HG03060 (cell line): Measurements from ENCODE around the gene LANCL2.

Source experiments
- ATAC-seq: cut with Tn5 transposase; IDR thresholded peaks from one replicate; pipeline ENCODE4 v1.9.1; 2021; ENCODE audit warnings: low read depth, moderate number of reproducible peaks; ENCODE audit not compliant: unreplicated experiment

LANCL2 gene

DNA sequence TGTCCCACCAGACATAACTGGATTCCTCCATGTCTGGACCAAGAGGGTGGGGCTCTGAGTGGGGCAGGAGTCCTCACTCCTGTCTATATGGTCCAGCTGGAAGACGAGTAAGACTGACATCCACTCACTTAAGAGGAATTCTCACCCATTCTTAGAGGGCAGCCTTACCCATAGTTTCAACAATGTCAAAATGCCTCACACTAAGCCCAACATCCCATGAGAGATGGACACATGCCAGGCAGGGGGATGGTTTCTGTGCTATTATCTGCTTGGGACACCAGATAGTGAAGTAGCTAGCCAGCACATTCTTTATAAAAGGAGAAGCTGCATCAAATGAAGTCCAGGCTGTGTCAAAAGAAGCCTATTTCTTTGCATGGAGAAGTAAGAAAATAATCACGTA, 4.7 kb upstream of the LANCL2 start:
- ATAC-seq = no peak

DNA sequence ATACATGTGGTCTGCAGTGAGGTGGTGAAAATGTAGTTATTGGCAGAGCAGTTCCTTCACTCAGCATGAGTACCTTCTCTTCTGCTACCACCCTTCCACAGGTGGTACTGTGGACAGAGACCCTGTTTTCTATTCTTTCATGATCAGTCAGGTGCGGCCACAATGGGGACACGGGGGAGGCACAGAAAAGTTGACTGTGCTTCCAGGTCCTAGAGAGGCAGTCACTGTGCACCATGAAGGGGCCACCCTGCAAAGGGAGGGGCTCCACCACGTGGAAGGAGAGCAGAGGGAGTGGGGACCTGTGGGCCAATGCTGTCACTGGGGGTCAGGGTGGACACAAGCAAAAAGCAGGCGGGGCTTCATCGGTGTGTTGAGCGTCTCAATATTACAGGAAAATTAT, 3.6 kb upstream of the LANCL2 start:
- no peak for ATAC-seq

DNA sequence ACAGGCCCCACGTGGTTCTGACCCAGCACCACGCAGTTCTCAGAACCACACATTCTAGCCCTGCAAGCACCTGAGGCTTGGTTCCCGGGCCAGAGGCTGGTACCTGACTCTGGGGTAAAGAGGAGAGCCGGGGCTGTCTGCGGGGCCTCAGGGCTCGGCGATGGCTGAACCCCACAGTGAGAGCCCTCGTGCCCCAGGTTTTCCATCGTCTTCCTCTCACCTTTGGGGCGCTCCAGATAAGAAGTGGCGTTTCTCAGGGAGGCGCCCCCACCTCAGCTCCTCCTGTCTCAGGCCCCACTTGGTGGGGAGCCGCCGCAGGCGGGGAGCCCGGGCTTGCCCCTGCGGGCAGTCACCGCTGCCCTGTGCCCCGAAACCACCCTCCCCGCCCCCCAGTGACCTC, 2.2 kb upstream of the LANCL2 start:
- no peak for ATAC-seq

DNA sequence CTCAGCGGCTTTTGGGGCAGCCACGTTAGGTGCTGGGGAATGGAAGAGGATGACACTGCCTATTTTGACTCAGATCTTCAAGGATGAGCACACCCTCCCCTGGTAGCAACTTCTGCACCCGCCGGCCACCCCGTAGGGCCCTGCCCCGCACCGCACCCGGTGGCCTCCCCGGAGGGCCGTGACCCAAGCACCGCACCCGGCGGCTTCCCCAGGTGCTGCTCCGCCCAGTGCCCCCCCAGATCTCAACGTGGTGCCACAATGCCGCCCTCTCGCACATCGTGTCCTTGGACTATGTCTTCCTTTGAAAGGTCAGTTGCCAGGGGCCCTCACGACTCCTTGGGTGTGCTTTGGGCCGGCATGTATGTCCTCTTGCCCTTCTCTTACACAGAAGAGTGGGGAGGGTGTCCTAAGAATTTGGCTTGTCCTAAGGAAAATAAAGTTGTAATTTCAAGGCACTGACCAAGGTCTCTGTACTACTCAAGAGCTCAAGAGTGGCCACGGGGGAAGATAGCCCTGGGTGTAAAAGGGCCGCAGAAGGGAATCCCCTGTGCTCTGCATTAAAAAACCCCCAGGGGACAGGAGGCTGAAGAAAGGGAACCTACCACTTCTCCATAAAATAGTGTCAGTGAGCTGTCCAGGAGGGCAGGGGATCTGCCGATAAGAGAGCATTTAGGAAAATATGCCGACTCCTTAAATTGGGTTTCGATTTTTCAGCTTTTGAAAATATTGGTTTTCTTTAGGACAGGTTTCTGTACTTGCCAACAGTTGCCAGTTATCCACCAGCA, 1.6 kb upstream of the LANCL2 start:
- ATAC-seq = no peak

DNA sequence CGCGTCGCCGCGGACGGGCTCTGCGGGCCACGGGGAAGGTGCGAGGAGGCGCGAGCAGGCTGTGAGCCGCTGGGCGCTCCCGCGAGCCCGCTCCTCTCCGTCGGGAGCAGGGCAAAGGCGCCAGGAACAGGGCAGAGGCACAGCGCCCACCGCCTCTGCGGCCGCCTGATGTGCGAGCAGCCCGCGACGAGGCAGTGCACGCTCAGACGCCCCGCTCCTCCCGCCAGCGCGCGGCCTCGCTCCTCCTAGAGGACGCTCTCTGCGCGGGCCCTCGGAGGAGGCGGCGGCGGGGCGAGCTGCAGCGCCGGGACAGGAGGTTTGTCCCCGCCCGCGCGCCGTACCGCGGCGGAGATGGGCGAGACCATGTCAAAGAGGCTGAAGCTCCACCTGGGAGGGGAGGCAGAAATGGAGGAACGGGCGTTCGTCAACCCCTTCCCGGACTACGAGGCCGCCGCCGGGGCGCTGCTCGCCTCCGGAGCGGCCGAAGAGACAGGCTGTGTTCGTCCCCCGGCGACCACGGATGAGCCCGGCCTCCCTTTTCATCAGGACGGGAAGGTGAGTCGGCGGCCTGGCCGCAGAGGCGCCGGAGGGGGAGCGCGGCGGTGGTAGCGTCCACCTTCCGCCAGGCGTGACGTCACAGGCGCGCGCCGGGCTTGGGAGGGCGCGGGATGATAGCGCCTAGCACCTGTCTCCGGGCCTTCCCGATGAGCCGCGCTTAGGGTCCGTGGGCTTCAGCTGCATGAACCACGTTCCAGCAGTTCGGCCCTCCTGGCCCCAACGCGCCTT, 731 bp downstream of the LANCL2 start:
- peak; percentile 76 for ATAC-seq

DNA sequence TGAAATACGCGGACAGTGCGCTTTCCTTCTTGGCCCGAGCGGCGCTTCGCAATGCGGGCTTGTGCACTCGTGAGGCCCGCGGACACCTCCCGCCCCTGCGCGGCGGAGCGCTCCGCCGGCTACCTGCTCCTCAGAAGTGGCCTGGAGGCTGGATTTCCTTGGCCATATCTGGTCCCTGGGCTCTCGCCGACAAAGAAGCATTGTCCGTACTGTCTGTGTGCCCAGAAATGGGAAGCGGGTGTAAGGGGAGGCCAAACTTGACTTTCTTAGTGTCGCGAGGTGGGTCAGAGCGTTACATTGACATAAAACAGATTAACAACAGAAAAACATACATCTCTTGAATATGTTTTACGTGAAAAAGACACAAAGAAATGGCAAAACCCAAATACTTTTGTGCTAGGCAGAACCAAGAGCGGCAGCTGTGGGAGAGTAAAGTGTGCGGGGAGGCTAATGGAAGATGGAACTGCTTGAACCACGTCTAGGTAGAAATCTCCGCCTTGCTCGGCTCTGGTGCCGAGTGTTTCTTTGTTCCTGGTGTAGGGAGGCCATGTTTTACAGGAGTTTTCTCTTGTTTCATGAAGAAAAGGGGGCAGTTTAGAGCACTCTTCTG, 1.4 kb downstream of the LANCL2 start:
- ATAC-seq = no peak

DNA sequence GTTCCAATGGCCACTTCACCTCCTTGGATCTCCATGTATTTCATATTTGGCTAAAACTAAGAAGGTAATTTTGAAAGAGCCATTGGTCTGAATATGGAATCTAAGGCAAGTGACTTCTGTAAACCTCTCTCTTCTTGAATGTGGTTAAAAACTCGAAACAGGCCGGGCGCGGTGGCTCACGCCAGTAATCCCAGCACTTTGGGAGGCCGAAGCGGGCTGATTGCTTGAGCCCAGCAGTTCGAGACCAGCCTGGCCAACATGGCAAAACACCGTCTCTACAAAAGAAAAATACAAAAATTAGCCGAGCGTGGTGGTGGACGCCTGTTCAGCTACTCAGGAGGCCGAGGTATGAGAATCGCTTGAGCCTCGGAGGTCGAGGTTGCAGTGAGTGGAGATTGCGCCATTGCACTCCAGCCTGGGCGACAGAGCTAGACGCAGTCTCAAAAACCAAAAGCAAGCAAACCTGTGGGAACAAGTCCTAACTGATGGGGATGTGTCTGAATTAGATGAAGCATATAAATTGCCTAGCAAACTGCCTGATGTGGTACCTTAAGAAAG, 2.2 kb downstream of the LANCL2 start:
- ATAC-seq = no peak

DNA sequence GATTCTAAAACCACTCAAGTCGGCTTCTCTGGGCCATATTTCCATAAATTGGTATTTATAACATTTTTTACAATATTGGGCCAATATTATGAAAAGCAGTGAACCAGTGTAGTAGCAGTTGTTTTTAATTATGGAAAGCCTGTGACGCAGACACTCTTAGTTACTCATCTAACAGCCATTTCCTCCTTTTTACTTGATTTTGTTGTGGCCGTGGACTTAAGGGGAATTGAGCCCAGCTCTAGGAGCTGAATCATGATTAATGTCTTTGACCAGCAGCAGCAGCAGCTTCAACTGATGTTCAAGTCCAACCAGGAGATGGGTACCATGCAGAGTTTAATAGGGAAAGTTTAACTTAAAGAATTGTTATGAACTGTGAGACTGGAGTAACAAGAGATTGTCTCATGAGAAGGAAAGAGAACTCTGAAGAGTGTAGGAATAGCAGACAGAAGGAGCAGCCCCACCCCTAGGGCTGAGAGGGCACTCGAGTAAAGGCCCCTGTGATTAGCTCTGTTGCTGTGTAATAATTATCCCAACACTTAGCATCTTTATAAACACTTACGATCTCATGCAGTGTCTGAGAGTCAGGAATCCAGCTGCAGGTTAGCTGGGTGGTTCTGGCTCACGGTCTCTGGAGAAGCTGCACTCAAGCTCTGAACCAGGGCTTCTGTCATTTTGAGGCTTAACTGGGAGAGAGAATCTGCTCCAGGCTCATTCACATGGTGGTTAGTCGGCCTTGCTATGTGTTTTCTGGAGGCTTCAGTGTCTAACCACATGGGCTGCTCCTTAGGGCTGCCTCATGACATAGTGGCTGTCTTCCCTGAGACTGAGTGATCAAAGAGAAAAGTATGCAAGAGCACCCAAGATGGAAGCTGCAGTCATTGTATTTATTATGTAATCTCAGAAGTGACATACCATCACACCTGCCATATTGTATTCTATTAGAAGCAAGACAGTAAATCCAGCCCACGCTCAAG, 4.6 kb downstream of the LANCL2 start:
- ATAC-seq = no peak

DNA sequence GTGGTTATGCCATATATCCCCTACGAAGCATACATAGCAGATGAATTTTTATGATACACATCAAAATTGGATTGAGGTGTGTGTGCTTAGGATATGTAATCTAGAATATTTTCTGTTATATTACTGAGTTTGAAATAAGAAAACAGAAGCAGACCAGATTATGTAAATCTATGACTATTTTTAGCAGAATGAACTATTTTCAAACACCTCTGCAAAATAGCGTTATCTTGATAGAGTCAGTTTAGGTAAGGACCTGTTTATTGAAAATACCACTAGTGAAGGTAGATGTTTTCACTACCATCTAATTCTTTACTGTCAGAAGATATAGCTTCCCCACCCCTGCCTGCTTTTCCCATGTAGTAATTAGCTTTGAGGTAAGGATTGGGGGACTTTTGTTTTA, 9.1 kb downstream of the LANCL2 start:
- no peak for ATAC-seq

DNA sequence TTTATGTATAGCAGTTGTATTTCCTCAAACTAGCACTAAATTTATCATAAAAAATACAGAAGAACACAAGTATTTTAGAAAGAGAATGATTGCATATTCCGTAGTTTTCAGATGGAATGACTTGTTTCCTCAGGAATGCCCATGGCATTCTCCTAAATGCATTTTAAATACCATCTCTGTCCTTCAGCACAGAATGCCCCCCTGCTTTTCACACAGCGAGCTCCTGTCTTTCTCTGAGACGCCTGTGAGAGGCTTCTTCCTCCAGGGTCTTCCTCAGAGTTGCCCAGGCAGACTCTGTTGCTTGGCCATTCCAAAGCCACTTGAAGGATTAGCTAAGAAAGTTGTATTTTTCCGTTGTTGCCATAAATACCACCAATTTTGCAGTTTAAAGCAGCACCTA, 10.1 kb downstream of the LANCL2 start:
- no peak for ATAC-seq

DNA sequence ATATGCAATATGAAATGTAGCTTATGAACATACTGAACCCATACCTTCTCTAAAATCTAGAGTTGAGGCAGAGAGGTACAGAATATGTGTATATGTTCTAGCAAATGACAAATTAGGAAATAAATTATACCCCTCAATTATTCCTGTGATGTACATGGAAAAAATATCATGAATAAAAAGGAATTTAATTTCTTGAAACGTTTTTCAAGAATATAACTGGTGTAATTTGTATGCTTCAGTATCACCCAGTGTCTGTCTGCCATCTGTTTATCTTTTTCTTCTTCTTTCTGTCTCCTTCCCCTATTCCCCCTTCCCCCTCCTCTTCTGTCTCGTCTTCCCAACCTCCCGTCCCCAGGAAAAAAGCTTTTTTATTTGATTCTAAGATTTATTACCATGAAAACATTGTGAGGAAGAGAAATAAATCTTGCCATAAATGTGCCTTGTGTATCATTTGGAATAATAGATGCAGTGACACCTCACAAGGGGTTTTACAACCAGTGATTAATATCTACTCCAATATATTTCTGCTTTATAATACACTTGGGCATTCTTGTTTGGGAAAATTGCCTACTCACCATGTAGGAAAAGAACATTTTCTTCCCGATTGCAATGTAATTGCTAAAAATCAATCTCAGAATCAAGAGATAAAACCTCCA, 12.2 kb downstream of the LANCL2 start:
- ATAC-seq = no peak

DNA sequence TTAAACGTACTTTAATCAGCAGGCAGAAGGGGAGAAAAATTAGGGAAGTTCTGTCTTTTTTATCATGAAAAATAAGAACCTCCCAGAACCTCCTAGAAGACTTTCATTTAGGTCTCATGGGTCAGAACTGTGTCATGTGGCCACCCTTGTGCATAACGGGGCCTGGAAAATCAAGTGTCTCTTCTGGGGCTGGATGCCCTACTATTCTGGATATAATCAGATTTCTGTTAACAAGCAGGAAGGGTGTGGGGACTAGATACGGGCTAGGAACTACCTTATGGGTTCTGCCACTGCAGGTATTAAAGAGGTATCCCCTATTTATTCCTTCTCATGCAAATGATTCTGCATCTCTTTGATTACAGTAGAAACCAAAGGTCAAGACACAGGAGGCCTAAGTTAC, 14.1 kb downstream of the LANCL2 start:
- ATAC-seq = no peak

DNA sequence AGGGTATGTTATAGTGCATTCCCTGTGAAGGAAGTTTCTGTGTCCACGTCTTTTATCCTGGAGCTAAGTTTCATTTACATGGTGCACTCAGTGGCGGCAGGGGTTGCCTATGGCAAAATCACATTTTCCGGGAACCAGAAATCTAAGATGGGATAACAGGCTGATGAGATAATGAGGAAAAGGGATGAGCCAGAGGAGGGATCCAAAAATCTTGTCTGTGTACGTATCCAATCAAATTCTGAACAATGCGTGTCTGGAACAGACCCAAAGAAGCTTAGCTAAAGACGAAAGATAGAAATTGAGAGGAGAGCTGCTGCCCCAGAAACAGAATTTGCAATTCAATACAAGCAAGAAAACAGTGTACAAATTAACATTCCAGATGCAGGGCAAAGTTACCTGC, 16.1 kb downstream of the LANCL2 start:
- ATAC-seq = no peak

DNA sequence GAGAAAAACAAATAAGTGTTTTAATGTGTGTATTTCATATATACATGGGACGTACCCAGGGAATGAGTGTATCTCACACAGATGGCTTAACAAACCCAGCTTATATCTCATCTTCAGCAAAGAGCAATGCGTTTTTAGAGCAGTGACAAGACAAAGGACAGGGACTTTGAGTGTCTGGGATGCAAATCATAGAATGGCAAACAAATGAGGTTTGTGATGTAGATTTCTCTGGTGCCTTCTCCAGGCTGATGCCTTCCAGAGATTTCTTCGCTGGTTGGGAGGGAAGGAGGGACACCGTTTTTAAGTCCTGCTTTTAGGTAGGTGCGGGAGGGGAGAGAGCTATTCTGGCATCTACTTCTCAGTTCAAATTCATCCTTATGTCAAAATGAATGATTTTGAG, 16.6 kb downstream of the LANCL2 start:
- ATAC-seq = no peak

DNA sequence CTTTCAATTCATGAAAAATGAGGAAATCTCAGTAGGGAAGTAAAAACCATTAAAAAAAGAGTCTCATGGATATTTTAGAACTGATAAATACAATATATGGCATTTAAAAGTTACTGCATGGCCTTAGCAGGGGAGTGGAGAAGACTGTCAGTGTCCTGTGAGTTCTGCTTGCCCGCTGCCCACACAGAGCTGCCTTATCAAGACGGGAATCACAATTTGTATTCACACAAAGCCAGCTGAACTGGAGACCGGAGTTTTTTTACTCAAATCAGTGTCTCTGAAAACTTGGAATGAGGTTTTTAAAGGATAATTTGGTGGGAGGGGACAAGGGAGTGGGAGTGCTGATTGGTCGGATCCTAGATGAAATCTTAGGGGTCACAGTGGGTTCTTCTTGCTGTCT, 17.1 kb downstream of the LANCL2 start:
- ATAC-seq = no peak

DNA sequence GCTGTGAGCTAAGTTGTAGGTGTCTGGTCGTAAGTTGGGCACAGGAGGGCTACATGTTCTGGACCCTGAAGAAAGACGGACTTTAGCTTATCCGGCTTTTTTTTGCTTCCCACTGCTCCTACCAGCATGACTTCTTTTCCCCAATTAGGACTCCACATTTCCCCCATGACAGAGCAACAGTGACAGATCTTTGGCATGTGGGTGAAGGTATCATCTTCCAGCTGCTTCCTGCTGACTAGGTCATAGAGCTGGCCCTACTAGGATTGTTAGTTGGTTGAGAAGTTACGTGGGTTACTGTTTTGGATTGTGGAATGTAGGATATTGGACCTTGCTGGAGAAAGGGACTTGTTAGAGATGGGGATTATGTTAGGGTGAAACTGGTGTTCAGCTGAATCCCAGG, 21.4 kb downstream of the LANCL2 start:
- no peak for ATAC-seq

DNA sequence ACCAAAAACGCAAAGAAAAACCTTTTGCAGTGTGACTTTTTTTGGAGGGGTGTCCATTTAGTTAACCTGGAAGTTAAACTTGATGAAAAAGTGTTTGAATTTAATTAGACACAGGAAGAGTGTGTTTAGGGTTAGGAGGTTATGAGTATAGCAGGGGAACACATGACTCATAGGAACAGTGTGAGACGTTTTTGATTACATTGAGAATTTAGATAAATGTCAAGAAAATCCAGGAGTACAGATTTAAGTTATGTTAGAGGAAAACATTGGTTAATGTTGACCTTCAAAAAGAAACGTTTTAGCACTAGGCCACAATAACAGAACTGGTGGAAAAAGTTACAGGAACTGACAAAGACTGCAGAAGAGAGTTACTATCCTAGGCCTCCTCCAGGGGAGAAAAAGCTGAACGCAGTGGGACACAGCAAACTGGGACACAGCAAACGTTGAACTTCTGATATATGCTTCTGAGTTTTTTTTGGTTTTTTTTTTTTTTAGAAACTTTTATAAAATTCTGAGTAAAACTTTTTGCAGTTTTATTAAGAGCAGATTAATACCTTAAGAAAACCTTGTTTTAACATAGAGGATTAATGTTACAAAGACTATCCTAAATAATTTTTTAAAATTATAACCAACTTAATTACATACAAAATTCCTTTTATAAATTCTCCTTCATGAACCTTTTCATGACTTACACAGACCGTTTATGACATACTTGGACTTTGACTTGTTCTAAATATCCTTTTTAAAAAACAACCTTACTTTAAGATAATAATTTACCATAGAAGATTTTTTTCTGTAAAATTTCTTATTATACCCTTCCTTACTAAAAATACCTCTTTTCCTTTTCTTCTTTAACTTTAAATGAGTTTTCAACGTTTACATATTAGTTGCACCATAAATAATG, 22.2 kb downstream of the LANCL2 start:
- no peak for ATAC-seq

DNA sequence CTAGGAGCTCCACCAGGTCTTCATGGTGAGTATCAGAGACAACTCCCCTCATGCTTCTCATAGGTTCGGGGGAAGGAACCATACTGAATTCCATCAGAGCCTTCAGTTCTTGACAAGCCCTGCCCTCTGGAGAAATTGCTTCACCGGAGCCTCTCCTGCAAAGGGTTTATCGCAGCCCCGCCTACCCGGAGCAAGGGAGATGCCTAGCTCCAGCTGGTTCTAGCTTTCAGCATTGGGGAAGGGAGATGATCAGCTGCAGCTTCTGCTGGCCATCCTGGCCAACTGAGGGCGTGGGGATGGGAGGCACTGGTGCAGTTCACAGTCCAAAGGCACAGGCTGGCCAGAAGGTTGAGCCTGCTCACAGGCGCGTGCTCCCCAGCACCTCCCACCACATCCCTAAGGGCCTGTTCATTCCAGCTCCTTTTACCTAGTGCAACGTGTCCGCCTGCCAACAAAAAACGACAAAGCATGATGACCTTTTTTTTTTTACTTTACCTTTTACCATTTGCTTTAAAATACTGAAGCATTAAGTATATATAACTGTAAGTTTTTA, 31.2 kb downstream of the LANCL2 start:
- ATAC-seq = no peak
